WTC11 (cell line): ENCODE measurements around the gene MIPOL1. TPM values are rescaled to one million over a fixed set of nuclear protein-coding genes. Genes with fewer than 3 reads are reported as not detected.

Experiments
- ATAC-seq: fragments of 200-7000 bp; cut with Tn5 transposase; 2 replicates; pipeline ENCODE4 v1.10.0; 2021; ENCODE audit warnings: mild to moderate bottlenecking, moderate library complexity
- CTCF ChIA-PET: fragments of 300-600 bp; sonication (Branson Sonifier 250); formaldehyde crosslinking; loops from one replicate; lab custom pipeline; 2021; ENCODE audit warnings: antibody characterized with exemption; lab: Charles Lee
- POLR2A ChIA-PET: fragments of 350-600 bp; sonication (Branson Sonifier 250); formaldehyde crosslinking; loops from one replicate; lab custom pipeline; 2021; ENCODE audit warnings: antibody characterized with exemption; lab: Charles Lee
- DNase-seq: peaks from one replicate; pipeline ENCODE4 v3.0.0; 2021; ENCODE audit warnings: low spot score
- H3K27ac Mint-ChIP-seq: 2 replicates; pipeline ENCODE4 v1.8.0; 2021; ENCODE audit warnings: mixed read lengths
- H3K27me3 Mint-ChIP-seq: 2 replicates; pipeline ENCODE4 v1.8.0; 2021; ENCODE audit warnings: low read depth, mild to moderate bottlenecking, moderate library complexity, mixed read lengths
- H3K36me3 Mint-ChIP-seq: 2 replicates; pipeline ENCODE4 v1.8.0; 2021; ENCODE audit warnings: mixed read lengths
- H3K4me1 Mint-ChIP-seq: 2 replicates; pipeline ENCODE4 v1.8.0; 2022; ENCODE audit warnings: mixed read lengths
- H3K4me3 Mint-ChIP-seq: 2 replicates; pipeline ENCODE4 v1.8.0; 2021; ENCODE audit warnings: mild to moderate bottlenecking, moderate library complexity, mixed read lengths
- H3K9me3 Mint-ChIP-seq: 2 replicates; pipeline ENCODE4 v1.8.0; 2021; ENCODE audit warnings: mixed read lengths
- ARID4B ChIP-seq: sonication (generic); formaldehyde crosslinking; IDR thresholded peaks from 2 replicates; pipeline ENCODE4 v1.8.0; 2023; ENCODE audit warnings: missing genetic modification reagents, mild to moderate bottlenecking, borderline replicate concordance
- CREB1 ChIP-seq: sonication (generic); formaldehyde crosslinking; IDR thresholded peaks from 2 replicates; pipeline ENCODE4 v1.8.0; 2023; ENCODE audit warnings: mild to moderate bottlenecking, missing genetic modification reagents
- CTCF ChIP-seq: fragments of 200-600 bp; IDR thresholded peaks from 2 replicates; pipeline ENCODE4 v1.8.0; 2022; ENCODE audit warnings: antibody characterized with exemption
- EMX1 ChIP-seq: fragments of 250-450 bp; sonication (Bioruptor Pico); IDR thresholded peaks from 2 replicates; pipeline ENCODE4 v1.8.0; 2021; ENCODE audit warnings: mild to moderate bottlenecking
- ETV6 ChIP-seq: sonication (generic); formaldehyde crosslinking; IDR thresholded peaks from 2 replicates; pipeline ENCODE4 v1.8.1; 2022; ENCODE audit warnings: mild to moderate bottlenecking, missing genetic modification reagents
- FOXJ3 ChIP-seq: sonication (generic); formaldehyde crosslinking; IDR thresholded peaks from 2 replicates; pipeline ENCODE4 v1.9.0; 2021; ENCODE audit warnings: missing genetic modification reagents, mild to moderate bottlenecking, borderline replicate concordance
- FOXP1 ChIP-seq: sonication (generic); formaldehyde crosslinking; IDR thresholded peaks from 2 replicates; pipeline ENCODE4 v1.8.0; 2022; ENCODE audit warnings: missing genetic modification reagents, mild to moderate bottlenecking, moderate library complexity, borderline replicate concordance
- GABPB1 ChIP-seq: sonication (generic); formaldehyde crosslinking; IDR thresholded peaks from 2 replicates; pipeline ENCODE4 v1.8.1; 2023; ENCODE audit warnings: mild to moderate bottlenecking, missing genetic modification reagents
- MAX ChIP-seq: sonication (generic); formaldehyde crosslinking; IDR thresholded peaks from 2 replicates; pipeline ENCODE4 v1.8.0; 2022; ENCODE audit warnings: mild to moderate bottlenecking, missing genetic modification reagents
- MLX ChIP-seq: sonication (generic); formaldehyde crosslinking; IDR thresholded peaks from 2 replicates; pipeline ENCODE4 v1.8.1; 2023; ENCODE audit warnings: mild to moderate bottlenecking, missing genetic modification reagents, moderate library complexity
- NR2C2 ChIP-seq: sonication (generic); formaldehyde crosslinking; IDR thresholded peaks from 2 replicates; pipeline ENCODE4 v1.8.0; 2022; ENCODE audit warnings: mild to moderate bottlenecking, missing genetic modification reagents
- NR3C1 ChIP-seq: sonication (generic); formaldehyde crosslinking; conservative IDR thresholded peaks from 2 replicates; pipeline ENCODE4 v1.8.1; 2023; ENCODE audit warnings: low read depth, mild to moderate bottlenecking, missing genetic modification reagents
- SMAD3 ChIP-seq: sonication (generic); formaldehyde crosslinking; IDR thresholded peaks from 2 replicates; pipeline ENCODE4 v1.8.0; 2022; ENCODE audit warnings: missing genetic modification reagents, mild to moderate bottlenecking, borderline replicate concordance
- SP1 ChIP-seq: sonication (generic); formaldehyde crosslinking; conservative IDR thresholded peaks from 2 replicates; pipeline ENCODE4 v1.8.1; 2022; ENCODE audit warnings: missing genetic modification reagents
- TCF7 ChIP-seq: sonication (generic); formaldehyde crosslinking; IDR thresholded peaks from 2 replicates; pipeline ENCODE4 v1.8.0; 2022; ENCODE audit warnings: mild to moderate bottlenecking, low read depth, missing genetic modification reagents, moderate library complexity
- TEAD1 ChIP-seq: sonication (generic); formaldehyde crosslinking; IDR thresholded peaks from 2 replicates; pipeline ENCODE4 v1.8.0; 2022; ENCODE audit warnings: mild to moderate bottlenecking, missing genetic modification reagents
- ZNF121 ChIP-seq: sonication (generic); formaldehyde crosslinking; IDR thresholded peaks from 2 replicates; pipeline ENCODE4 v1.8.0; 2023; ENCODE audit warnings: missing genetic modification reagents
- ZNF232 ChIP-seq: sonication (generic); formaldehyde crosslinking; IDR thresholded peaks from 2 replicates; pipeline ENCODE4 v1.8.0; 2022; ENCODE audit warnings: mild to moderate bottlenecking, missing genetic modification reagents
- ZNF423 ChIP-seq: fragments of 250-450 bp; sonication (Bioruptor Pico); IDR thresholded peaks from 2 replicates; pipeline ENCODE4 v2.1.2; 2022; ENCODE audit warnings: mild to moderate bottlenecking, moderate library complexity
- total RNA-seq: library from RNA; stranded (reverse); gene quantifications from 3 replicates; pipeline ENCODE4 v1.2.3, GENCODE V29; 2021
- TF ChIP-seq, protein P1 (sequence below): sonication (generic); formaldehyde crosslinking; IDR thresholded peaks from 2 replicates; pipeline ENCODE4 v1.8.0; 2022; ENCODE audit warnings: mild to moderate bottlenecking, missing genetic modification reagents

Gene MIPOL1
- total RNA-seq, 1 experiment from 2014 or later: 13.1 TPM

- Mint-ChIP-seq H3K4me3 (no peak overlapping the region), H3K36me3 (peaks cover 10% of the 10 kb centered on the region), H3K27ac (no peak overlapping the region), H3K4me1 (peaks cover 10% of the 10 kb centered on the region), H3K9me3 (peaks cover 18% of the 10 kb centered on the region), H3K27me3 (no peaks in the 10 kb centered on the region)
- ChIA-PET POLR2A (no interaction called here), CTCF (no interaction called here)
- TF ChIP-seq SMAD3 (CRISPR knock-in tag) (no peak), ETV6 (CRISPR knock-in tag) (no peak)
- DNase-seq: no peak
- no peak for ATAC-seq
These were observed 231.9 kb downstream of the MIPOL1 start for GRCh38 chr14:37429618-37430017.

GRCh38 chr14:37434867-37435266 is 237.1 kb downstream of the MIPOL1 start:
- DNase-seq (no peak), ATAC-seq (no peak)
- H3K27me3 Mint-ChIP-seq: no peaks in the 10 kb centered on the region
- ChIA-PET CTCF (no interaction called here), POLR2A (no interaction called here)
- TF ChIP-seq FOXP1 (no peak), CTCF (no peak), ZNF121 (CRISPR knock-in tag) (no peak), NR3C1 (no peak), SP1 (CRISPR knock-in tag) (no peak), ZNF232 (CRISPR knock-in tag) (no peak), TEAD1 (CRISPR knock-in tag) (no peak), CREB1 (CRISPR knock-in tag) (no peak), MLX (CRISPR knock-in tag) (no peak), NR2C2 (CRISPR knock-in tag) (no peak), GABPB1 (CRISPR knock-in tag) (no peak), TCF7 (no peak)
- TF ChIP-seq, protein P1, sequence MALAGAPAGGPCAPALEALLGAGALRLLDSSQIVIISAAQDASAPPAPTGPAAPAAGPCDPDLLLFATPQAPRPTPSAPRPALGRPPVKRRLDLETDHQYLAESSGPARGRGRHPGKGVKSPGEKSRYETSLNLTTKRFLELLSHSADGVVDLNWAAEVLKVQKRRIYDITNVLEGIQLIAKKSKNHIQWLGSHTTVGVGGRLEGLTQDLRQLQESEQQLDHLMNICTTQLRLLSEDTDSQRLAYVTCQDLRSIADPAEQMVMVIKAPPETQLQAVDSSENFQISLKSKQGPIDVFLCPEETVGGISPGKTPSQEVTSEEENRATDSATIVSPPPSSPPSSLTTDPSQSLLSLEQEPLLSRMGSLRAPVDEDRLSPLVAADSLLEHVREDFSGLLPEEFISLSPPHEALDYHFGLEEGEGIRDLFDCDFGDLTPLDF (CRISPR knock-in tag): no peak
- H3K9me3 Mint-ChIP-seq: peaks cover 20% of the 10 kb centered on the region
- no peak overlapping the region for H3K4me3 Mint-ChIP-seq
- H3K27ac Mint-ChIP-seq: no peak overlapping the region
- peaks cover 22% of the 10 kb centered on the region for H3K4me1 Mint-ChIP-seq
- peaks cover 11% of the 10 kb centered on the region for H3K36me3 Mint-ChIP-seq

DNA sequence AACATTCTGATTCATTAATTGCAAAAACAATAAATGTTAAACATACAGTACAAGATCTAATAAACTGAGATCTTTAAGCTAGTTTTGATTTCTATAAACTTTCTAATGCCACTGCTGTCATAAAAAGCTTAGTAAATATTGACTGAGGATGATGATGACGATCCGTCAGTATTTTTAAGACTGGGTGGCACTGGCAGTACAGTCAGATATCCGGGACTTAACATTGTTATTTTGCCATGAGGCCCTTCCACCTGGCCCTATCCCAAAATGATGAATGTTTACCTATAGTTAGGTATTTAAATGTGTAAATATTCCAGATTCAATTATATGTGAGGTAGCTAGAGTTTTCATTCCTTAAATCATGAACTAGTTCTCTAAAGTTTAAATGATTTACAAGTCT is 238.8 kb downstream of the MIPOL1 start:
- POLR2A ChIA-PET: no interaction called here
- Mint-ChIP-seq H3K4me3 (no peak overlapping the region), H3K27ac (no peak overlapping the region), H3K36me3 (peaks cover 11% of the 10 kb centered on the region), H3K4me1 (peaks cover 18% of the 10 kb centered on the region), H3K27me3 (no peaks in the 10 kb centered on the region), H3K9me3 (peaks cover 20% of the 10 kb centered on the region)
- CTCF ChIA-PET: no interaction called here
- ATAC-seq (no peak), DNase-seq (no peak)
- TF ChIP-seq EMX1 (no peak), MAX (CRISPR knock-in tag) (no peak), ARID4B (CRISPR knock-in tag) (no peak), FOXJ3 (CRISPR knock-in tag) (no peak), CREB1 (CRISPR knock-in tag) (no peak), ZNF423 (CRISPR knock-in tag) (no peak)
